ENCODE measurements around the gene CLIP2. TPM values are rescaled to one million over a fixed set of nuclear protein-coding genes. Genes with fewer than 3 reads are reported as not detected.
"Not testable (repeated sequence)": the region's sequence is repeated elsewhere in the genome, so short reads cannot be mapped to it uniquely, and the experiment has no call there.

The CLIP2 gene
- polyA plus RNA-seq, 3 donors = 1.1 to 5.2 (median 1.3) TPM

DNA sequence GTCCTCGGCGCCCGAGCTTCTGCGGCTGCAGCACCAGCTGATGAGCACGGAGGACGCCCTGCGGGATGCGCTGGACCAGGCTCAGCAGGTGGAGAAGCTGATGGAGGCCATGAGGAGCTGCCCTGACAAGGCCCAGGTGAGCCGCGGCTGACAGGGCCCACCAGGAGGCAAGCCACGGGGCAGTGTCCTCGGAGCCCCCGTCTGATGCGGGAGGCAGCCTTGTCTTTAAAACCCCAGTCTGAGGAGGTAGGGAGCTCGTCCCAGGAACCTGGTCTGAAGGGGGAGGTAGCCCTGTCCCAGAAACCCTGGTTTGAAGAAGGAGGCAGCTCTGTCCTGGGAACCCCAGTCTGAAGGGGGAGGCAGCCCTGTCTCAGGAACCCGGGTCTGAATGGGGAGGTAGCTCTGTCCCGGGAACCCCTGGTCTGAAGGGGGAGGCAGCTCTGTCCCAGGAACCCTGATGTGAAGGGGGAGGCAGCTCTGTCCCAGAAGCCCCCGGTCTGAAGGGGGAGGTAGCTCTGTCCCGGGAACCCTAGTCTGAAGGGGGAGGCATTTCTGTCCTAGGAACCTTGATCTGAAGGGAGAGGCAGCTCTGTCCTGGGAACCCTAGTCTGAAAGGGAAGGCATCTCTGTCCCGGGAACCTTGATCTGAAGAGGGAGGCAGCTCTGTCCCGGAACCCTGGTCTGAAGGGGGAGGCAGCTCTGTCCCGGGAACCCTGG, 111.4 kb downstream of the CLIP2 start:
- Histone ChIP-seq H3K4me2 (replicated peaks; ENCODE audit: extremely low read depth, low read length, poor library complexity, severe bottlenecking) (no peak overlapping the region), H4K20me1 (ENCODE audit: insufficient read depth, low read length) (no peaks in the 10 kb centered on the region), H3K27me3 (ENCODE audit: control insufficient read depth in 2 of 2, insufficient read depth in 2 of 2, low read length in 2 of 2) (no peaks in the 10 kb centered on the region), H3K27ac (ENCODE audit: low read depth in 1 of 2, low read length in 2 of 2) (no peak overlapping the region), H3K36me3 (replicated peaks in 1 of 2; ENCODE audit: control insufficient read depth in 1 of 2, insufficient read depth in 2 of 2, low read length in 2 of 2) (peaks cover 24 to 52% of the 10 kb centered on the region in 2 donors), H3K4me3 (replicated peaks in 1 of 3; ENCODE audit: low read depth in 2 of 3, low read length in 3 of 3) (no peak overlapping the region), H3K9ac (ENCODE audit: insufficient read depth, low read length, poor library complexity, severe bottlenecking) (no peak overlapping the region), H3K4me1 (ENCODE audit: control insufficient read depth in 1 of 2, insufficient read depth in 2 of 2, low read length in 2 of 2) (no peaks in the 10 kb centered on the region), H2AFZ (ENCODE audit: insufficient read depth, low read depth, low read length, poor library complexity, severe bottlenecking) (no peak overlapping the region), H3K9me3 (replicated peaks in 1 of 2; ENCODE audit: control insufficient read depth in 1 of 2, insufficient read depth in 1 of 2, low read length in 2 of 2) (no peaks in the 10 kb centered on the region), H3K79me2 (ENCODE audit: insufficient read depth, low read length) (no peaks in the 10 kb centered on the region)
- Mint-ChIP-seq H3K4me1 (peaks cover 4% of the 10 kb centered on the region), H3K27ac (peak overlapping the region in 2 of 7 donors; percentile 25), H3K9me3 (peaks cover 0 to 2% (median 0%) of the 10 kb centered on the region in 7 donors), H3K27me3 (ENCODE audit: low read depth in 3 of 3) (peaks cover 0 to under 1% (median 0%) of the 10 kb centered on the region in 3 donors), H3K4me3 (no peak overlapping the region), H3K36me3 (peaks cover 33 to 70% of the 10 kb centered on the region in 2 donors)
- no peak for DNase-seq
- TF ChIP-seq, protein P1, sequence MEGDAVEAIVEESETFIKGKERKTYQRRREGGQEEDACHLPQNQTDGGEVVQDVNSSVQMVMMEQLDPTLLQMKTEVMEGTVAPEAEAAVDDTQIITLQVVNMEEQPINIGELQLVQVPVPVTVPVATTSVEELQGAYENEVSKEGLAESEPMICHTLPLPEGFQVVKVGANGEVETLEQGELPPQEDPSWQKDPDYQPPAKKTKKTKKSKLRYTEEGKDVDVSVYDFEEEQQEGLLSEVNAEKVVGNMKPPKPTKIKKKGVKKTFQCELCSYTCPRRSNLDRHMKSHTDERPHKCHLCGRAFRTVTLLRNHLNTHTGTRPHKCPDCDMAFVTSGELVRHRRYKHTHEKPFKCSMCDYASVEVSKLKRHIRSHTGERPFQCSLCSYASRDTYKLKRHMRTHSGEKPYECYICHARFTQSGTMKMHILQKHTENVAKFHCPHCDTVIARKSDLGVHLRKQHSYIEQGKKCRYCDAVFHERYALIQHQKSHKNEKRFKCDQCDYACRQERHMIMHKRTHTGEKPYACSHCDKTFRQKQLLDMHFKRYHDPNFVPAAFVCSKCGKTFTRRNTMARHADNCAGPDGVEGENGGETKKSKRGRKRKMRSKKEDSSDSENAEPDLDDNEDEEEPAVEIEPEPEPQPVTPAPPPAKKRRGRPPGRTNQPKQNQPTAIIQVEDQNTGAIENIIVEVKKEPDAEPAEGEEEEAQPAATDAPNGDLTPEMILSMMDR (IDR thresholded peaks at IDR 0.05) = no peak
- intact Hi-C loops (cut with micrococcal nuclease) = loop anchor here (2.0 to 5.0 kb wide), 3 partner anchors 194 to 333 kb away; no protein-coding TSS in a partner anchor
- 98% methylated on average over 14 of the region's 22 CpGs for WGBS (ENCODE audit: insufficient coverage)

DNA sequence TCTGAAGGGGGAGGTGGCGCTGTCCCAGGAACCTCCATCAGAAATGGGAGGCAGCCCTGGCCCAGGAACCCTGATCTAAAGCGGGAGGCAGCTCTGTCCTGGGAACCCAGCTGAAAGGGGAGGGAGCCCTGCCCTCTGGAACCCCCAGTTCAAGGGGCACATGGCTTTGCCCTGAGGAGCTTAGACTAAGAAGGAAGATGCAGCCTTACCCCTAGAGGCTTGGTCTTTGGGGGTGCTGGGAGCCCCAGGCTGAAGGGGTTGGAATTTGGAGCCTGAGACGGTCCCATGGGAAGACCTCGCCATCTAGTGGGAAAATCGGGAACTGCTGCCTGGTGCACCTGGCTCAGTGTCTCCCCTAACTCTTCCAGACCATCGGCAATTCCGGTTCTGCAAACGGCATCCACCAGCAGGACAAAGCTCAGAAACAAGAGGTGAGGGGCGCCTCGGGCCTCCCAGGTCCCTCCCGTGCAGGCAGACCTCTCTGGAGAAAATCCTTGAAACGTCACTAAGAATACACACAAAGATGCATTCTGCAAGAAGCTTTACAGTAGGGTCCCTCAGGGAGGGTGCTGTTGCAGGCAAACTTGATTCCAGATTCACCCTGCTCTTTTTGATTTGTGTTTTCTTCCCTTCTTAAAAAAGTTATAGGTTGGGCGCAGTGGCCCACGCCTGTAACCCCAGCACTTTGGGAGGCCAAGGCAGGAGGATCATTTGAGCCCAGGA, 112.1 kb downstream of the CLIP2 start:
- TF ChIP-seq, protein P1 (IDR thresholded peaks at IDR 0.05) = peak; percentile 95
- Mint-ChIP-seq H3K27ac (peak overlapping the region in 1 of 7 donors; percentile 25), H3K4me1 (peaks cover 6% of the 10 kb centered on the region), H3K36me3 (peaks cover 31 to 66% of the 10 kb centered on the region in 2 donors), H3K9me3 (no peaks in the 10 kb centered on the region), H3K4me3 (no peak overlapping the region), H3K27me3 (ENCODE audit: low read depth in 3 of 3) (no peaks in the 10 kb centered on the region)
- no peaks in the 10 kb centered on the region for H3K4me1 ChIP-seq (ENCODE audit: control insufficient read depth in 1 of 2, insufficient read depth in 2 of 2, low read length in 2 of 2)
- 55% methylated on average over 12 of the region's 14 CpGs for WGBS (ENCODE audit: insufficient coverage)
- H3K4me2 ChIP-seq (replicated peaks; ENCODE audit: extremely low read depth, low read length, poor library complexity, severe bottlenecking) = no peak overlapping the region
- no peak overlapping the region for H3K27ac ChIP-seq (ENCODE audit: low read depth in 1 of 2, low read length in 2 of 2)
- no peaks in the 10 kb centered on the region for H4K20me1 ChIP-seq (ENCODE audit: insufficient read depth, low read length)
- no peaks in the 10 kb centered on the region for H3K9me3 ChIP-seq (replicated peaks in 1 of 2; ENCODE audit: control insufficient read depth in 1 of 2, insufficient read depth in 1 of 2, low read length in 2 of 2)
- H2AFZ ChIP-seq (ENCODE audit: insufficient read depth, low read depth, low read length, poor library complexity, severe bottlenecking) = no peak overlapping the region
- H3K36me3 ChIP-seq (replicated peaks in 1 of 2; ENCODE audit: control insufficient read depth in 1 of 2, insufficient read depth in 2 of 2, low read length in 2 of 2) = peaks cover 24 to 46% of the 10 kb centered on the region in 2 donors
- intact Hi-C loops (cut with micrococcal nuclease) = loop anchor here (2.0 to 5.0 kb wide), 3 partner anchors 194 to 334 kb away; no protein-coding TSS in a partner anchor
- H3K4me3 ChIP-seq (replicated peaks in 1 of 3; ENCODE audit: low read depth in 2 of 3, low read length in 3 of 3) = no peak overlapping the region
- peak; percentile 49 to 61 (median 58) for DNase-seq
- no peaks in the 10 kb centered on the region for H3K27me3 ChIP-seq (ENCODE audit: control insufficient read depth in 2 of 2, insufficient read depth in 2 of 2, low read length in 2 of 2)
- H3K79me2 ChIP-seq (ENCODE audit: insufficient read depth, low read length) = no peaks in the 10 kb centered on the region
- no peak overlapping the region for H3K9ac ChIP-seq (ENCODE audit: insufficient read depth, low read length, poor library complexity, severe bottlenecking)

DNA sequence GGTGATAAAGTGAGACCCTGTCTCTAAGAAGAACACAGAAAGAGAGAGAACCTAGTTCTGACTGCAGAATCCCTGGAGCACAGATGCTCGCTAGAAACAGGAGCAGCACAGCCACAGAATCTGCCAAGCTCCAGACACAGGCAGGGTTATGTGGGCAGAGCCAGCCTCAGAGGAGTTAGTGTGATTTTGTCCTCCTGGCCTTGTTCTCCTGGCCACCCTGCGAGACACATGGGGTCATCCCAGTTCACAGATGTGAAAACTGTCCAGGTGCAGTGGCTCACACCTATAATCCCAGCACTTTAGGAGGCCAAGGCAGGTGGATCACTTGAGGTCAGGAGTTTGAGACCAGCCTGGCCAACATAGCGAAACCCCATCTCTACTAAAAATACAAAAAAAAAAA, 113.5 kb downstream of the CLIP2 start:
- not testable (repeated sequence) for H4K20me1 ChIP-seq (ENCODE audit: insufficient read depth, low read length); H3K9me3 ChIP-seq (replicated peaks in 1 of 2; ENCODE audit: control insufficient read depth in 1 of 2, insufficient read depth in 1 of 2, low read length in 2 of 2); H3K4me3 ChIP-seq (replicated peaks in 1 of 3; ENCODE audit: low read depth in 2 of 3, low read length in 3 of 3); H3K9ac ChIP-seq (ENCODE audit: insufficient read depth, low read length, poor library complexity, severe bottlenecking); H3K4me1 ChIP-seq (ENCODE audit: control insufficient read depth in 1 of 2, insufficient read depth in 2 of 2, low read length in 2 of 2); H3K27ac ChIP-seq (ENCODE audit: low read depth in 1 of 2, low read length in 2 of 2); H3K4me2 ChIP-seq (replicated peaks; ENCODE audit: extremely low read depth, low read length, poor library complexity, severe bottlenecking); H3K79me2 ChIP-seq (ENCODE audit: insufficient read depth, low read length); H3K27me3 ChIP-seq (ENCODE audit: control insufficient read depth in 2 of 2, insufficient read depth in 2 of 2, low read length in 2 of 2); H3K4me3 Mint-ChIP-seq; DNase-seq; H3K27me3 Mint-ChIP-seq (ENCODE audit: low read depth in 3 of 3); H2AFZ ChIP-seq (ENCODE audit: insufficient read depth, low read depth, low read length, poor library complexity, severe bottlenecking); H3K9me3 Mint-ChIP-seq; H3K4me1 Mint-ChIP-seq; H3K27ac Mint-ChIP-seq
- peaks cover 21 to 36% of the 10 kb centered on the region in 2 donors for H3K36me3 ChIP-seq (replicated peaks in 1 of 2; ENCODE audit: control insufficient read depth in 1 of 2, insufficient read depth in 2 of 2, low read length in 2 of 2)
- 100% methylated on average over 2 of the region's 3 CpGs for WGBS (ENCODE audit: insufficient coverage)
- peaks cover 21 to 56% of the 10 kb centered on the region in 2 donors for H3K36me3 Mint-ChIP-seq
- intact Hi-C loops (cut with micrococcal nuclease) = loop anchor here in 1 of 2 donors (5.0 kb wide), 1 partner anchor 335 kb away; no protein-coding TSS in a partner anchor

Data from CD14-positive monocyte (primary cell).